Ovary (tissue), 3 donors: ENCODE data around the gene DGKG.

Experiments
- CTCF ChIP-seq, 3 donors: fragments of 450-650 bp in 2 of 3; fragments of 200-600 bp in 1 of 3; IDR thresholded peaks; one replicate each; pipeline versions ENCODE4 v1.5.1 to v1.8.0; 2016 to 2022; ENCODE audit warnings: antibody characterized with exemption in 3 of 3, mild to moderate bottlenecking in 1 of 3
- EP300 ChIP-seq: sonication (generic); formaldehyde crosslinking; IDR thresholded peaks from one replicate; pipeline ENCODE4 v1.6.1; 2017; ENCODE audit warnings: antibody characterized with exemption
- POLR2A ChIP-seq: fragments of 450-650 bp; IDR thresholded peaks from one replicate; pipeline ENCODE4 v1.6.1; 2017; ENCODE audit warnings: antibody characterized with exemption, mild to moderate bottlenecking, moderate library complexity
- donor health status: DM: no; HTN: no; CAD: no.

GRCh38 chr3:186247821-186248814, 113.9 kb downstream of the DGKG start:
- TF ChIP-seq POLR2A (no peak), EP300 (no peak), CTCF (IDR thresholded peaks at IDR 0.05) (no peak)
